ELR (cell line): Measurements from ENCODE around the gene PI3.

ENCODE experiments used
- DNase-seq: peaks from one replicate; pipeline ENCODE4 v3.0.0-alpha.2; 2015; ENCODE audit warnings: low read depth

The PI3 gene

DNA sequence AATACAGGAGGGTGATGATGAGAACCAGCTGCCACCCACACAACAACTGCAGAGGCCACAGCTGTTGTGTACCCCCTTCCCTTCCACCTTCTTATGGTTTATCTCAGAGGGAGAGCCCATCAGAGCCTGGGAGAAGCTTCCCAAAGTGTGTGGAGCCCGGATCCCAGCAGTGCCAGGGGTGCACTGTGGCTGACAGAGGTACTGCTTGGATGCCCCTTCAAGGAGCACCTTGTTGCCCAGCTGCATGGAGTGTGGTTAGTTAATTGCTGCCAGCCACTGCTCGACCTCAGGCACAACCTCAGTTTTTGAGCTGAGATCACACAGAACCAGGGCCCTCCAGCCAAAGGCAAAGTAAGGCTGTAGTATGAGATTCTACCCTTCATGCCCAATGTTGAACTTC lies 13.0 kb downstream of the PI3 start:
- no peak for DNase-seq

DNA sequence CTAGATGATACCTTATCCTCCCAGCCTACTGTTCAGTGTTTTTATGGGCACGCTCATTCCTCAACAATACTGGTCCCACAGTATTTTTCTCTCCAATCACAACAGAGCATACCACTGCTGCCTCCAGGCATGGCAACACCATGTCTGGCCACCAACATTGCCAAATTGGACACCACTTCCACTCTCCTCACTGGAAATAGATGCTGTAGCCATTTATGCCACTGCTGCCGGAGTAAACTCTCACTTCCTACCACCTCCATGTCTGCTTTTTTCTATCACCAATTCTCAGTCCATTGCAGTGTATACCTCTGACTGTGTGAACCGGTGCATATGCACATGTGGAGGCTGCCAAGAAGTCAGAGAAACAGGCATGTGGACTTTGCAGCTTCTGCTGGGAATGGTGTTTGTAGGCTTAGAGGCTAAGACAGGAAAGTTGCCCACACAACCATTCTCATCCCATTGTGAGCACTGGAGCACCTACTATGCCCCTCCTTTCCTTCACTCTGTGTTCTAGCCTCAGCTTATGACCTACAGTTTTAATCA lies 14.4 kb downstream of the PI3 start:
- DNase-seq = no peak

GRCh38 chr20:45189861-45190260 lies 15.2 kb downstream of the PI3 start:
- DNase-seq = no peak

DNA sequence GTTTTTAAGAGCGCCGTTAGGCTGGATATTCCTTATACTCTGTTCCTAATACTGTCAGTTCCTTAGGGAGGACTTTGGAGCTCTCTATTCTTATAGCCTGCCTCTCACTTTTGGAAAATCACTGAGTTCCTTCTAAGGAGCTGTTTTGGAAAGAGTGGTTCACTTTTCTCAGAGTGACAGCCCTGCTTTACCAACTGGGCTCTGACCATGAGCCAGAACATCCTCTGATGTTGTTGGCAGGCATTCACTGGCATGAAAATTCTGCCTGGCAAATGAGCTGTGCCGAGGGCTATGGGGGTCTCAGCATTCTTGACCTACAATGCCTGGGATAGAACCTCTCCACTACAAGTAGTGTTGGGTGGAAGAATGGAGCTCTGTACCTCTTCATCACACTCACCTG lies 17.2 kb downstream of the PI3 start:
- DNase-seq = no peak

DNA sequence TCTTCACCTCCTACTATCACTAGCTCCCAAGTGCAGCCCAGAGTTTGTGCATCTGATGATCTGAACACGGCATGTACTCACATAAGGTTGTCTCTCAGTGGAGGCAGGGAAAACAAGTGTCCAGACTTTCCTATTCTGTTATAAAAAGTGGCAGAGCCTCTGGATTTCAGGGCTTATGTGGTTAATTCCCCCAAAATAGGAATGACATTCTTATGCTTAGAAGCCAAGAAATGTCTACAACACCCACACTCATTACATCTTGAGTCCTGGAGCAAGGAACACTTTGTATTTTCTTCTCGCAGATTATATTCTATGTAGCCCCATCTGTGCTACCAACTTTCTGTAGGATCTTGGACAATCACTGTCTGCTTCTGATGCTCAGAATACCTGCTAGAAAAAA lies 18.6 kb downstream of the PI3 start:
- no peak for DNase-seq

- DNase-seq = no peak
Measured at GRCh38 chr20:45206725-45207124, 32.0 kb downstream of the PI3 start, which contains the start of gene SEMG1. Gene SEMG1, plus strand, starts transcription at chr20:45207033. Its CDS starts 21 bp downstream, at chr20:45207054.

GRCh38 chr20:45209924-45210323 lies 35.2 kb downstream of the PI3 start:
- no peak for DNase-seq

DNA sequence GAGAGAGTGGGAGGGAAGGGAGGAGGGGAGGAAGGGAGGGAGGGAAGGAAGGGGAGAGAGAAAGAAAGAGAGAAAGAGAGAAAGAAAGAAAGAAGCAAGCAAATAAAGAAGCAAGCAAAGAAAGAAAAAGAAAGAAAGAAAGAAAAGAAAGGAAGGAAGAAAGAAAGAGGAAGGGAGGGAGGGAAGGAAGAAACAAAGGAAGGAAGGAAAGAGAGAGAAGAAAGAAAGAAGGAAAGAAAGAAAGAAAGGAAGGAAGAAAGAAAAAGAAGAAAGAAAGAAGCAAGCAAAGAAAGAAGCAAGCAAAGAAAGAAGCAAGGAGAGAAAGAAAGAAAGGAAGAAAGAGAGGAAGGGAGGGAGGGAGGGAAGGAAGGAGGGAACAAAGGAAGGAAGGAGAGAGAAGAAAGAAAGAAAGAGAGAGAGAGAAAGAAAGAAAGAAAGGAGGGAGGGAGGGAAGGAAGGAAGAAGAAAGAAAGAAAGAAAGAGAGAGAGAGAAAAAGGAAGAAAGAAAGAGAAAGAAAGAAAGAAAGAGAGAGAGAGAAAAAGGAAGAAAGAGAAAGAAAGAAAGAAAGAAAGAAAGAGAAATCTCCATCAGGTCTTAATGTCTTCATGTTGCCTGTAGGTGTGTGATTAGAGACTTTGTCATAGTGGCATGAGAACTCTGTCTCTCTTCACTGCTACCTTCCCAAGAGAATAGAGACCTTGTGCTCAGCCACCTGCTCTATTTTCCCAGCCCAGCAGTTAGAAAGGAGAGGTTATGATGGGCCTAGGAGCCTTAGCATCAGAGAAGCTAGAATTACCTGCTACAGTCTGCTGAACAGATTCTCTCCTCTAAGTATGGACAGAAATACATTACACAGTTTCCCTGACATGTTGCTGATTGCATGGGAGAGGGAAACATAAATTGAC lies 37.1 kb downstream of the PI3 start:
- no peak for DNase-seq

GRCh38 chr20:45212836-45213235 lies 38.1 kb downstream of the PI3 start:
- DNase-seq = no peak

- DNase-seq = no peak
Measured at GRCh38 chr20:45218124-45218523, 43.4 kb downstream of the PI3 start.

DNA sequence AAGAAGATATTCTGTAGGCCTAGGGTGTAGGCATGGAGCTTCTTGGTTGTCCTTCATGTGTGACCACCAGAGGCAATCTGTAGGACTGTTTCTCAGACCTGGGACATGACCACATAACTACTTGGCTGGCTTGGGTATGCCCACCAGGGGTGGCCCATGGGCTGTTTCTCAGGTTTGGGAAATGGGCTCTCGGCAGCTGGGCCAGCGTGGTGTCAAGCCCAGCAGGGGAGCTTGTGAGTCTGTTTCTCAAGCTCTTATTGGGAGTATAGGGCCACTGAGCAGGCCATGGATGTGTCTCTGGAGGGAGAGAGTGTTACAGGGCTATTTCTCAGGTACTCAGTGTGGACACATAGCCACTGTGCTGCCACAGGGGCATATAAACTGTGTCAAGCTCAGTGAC lies 43.9 kb downstream of the PI3 start:
- DNase-seq = no peak

GRCh38 chr20:45221076-45221475 lies 46.4 kb downstream of the PI3 start, which contains the start of gene SEMG2:
Gene SEMG2, plus strand, starts transcription at chr20:45221373. Its CDS starts 17 bp downstream, at chr20:45221390.
- DNase-seq = no peak

GRCh38 chr20:45223136-45223535 lies 48.4 kb downstream of the PI3 start:
- no peak for DNase-seq
